ENCODE data around the gene FAM118B. TPM values are rescaled to one million over a fixed set of nuclear protein-coding genes. Genes with fewer than 3 reads are reported as not detected.

FAM118B gene
- total RNA-seq, 1 donor from 2014 or later: 28.4 TPM

DNA sequence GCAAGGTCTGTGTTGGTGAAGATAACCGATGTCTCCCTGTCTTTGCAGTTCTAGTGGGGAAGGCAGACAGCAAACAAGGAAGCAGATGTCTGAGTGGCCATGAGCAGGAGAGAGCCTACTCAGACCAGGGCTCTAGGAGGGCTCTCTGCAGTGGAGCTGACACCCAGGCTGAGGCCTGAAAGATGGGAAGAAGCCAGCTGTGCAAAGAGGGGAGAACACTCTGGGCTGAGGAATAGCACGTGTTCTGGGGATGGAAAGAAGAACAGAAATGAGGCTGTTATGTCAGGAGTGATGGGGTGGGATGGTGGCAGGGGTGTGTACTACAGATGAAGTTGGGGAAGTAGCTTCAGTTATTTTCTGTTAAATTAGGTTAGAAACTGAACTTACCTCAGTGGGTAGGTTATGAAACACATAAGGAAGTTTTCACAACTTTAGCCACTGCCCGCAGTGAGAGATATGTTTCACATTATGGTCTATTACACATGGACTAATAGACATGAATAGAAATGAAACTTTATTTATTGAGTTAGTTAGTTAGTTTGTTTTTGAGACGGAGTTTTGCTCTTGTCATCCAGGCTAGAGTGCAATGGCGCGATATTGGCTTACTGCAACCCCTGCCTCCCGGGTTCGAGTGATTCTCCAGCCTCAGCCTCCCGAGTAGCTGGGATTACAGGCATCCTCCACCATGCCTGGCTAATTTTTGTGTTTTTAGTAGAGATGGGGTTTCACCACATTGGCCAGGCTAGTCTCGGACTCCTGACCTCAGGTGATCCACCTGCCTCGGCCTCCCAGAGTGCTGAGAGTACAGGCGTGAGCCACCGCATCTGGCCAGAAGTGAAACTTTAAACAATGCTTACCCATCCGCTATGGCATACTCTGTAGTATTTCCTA lies 100.1 kb downstream of the FAM118B start:
- Mint-ChIP-seq H3K36me3 (ENCODE audit: low read depth) (peaks cover 15% of the 10 kb centered on the region), H3K4me1 (peaks cover 30% of the 10 kb centered on the region), H3K4me3 (no peak overlapping the region), H3K9me3 (no peaks in the 10 kb centered on the region), H3K27me3 (ENCODE audit: low read depth) (no peaks in the 10 kb centered on the region), H3K27ac (ENCODE audit: unreplicated experiment) (no peak overlapping the region)
- TF ChIP-seq, protein P1, sequence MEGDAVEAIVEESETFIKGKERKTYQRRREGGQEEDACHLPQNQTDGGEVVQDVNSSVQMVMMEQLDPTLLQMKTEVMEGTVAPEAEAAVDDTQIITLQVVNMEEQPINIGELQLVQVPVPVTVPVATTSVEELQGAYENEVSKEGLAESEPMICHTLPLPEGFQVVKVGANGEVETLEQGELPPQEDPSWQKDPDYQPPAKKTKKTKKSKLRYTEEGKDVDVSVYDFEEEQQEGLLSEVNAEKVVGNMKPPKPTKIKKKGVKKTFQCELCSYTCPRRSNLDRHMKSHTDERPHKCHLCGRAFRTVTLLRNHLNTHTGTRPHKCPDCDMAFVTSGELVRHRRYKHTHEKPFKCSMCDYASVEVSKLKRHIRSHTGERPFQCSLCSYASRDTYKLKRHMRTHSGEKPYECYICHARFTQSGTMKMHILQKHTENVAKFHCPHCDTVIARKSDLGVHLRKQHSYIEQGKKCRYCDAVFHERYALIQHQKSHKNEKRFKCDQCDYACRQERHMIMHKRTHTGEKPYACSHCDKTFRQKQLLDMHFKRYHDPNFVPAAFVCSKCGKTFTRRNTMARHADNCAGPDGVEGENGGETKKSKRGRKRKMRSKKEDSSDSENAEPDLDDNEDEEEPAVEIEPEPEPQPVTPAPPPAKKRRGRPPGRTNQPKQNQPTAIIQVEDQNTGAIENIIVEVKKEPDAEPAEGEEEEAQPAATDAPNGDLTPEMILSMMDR (conservative IDR thresholded peaks at IDR 0.05): no peak
- DNase-seq (ENCODE audit: low read depth, low spot score): no peak

Other genes with a start within 250 kb of the FAM118B start
- gene CDON, start 148.9 kb upstream of the FAM118B start, total RNA-seq: 21.3 and 22.1 TPM in 2 replicates
- gene RPUSD4, start 132 bp upstream of the FAM118B start, total RNA-seq: 45.1 and 45.3 TPM in 2 replicates
- gene SRPRA, start 57.1 kb downstream of the FAM118B start, total RNA-seq: 70.2 and 74.6 TPM in 2 replicates
- gene FOXRED1, start 57.4 kb downstream of the FAM118B start, total RNA-seq: 54.3 and 55.0 TPM in 2 replicates
- 9.7 and 10.6 TPM in 2 replicates for gene TIRAP, start 71.3 kb downstream of the FAM118B start, total RNA-seq
- gene DCPS, start 92.3 kb downstream of the FAM118B start, total RNA-seq: 22.9 and 23.3 TPM in 2 replicates
- 22.4 and 23.1 TPM in 2 replicates for gene ST3GAL4, start 143.9 kb downstream of the FAM118B start, total RNA-seq

Data from neural crest cell (in vitro differentiated cells).